HG03039 (cell line): ENCODE data around the gene EXOC5.

Experiments
- ATAC-seq: cut with Tn5 transposase; IDR thresholded peaks from one replicate; pipeline ENCODE4 v1.9.1; 2021; ENCODE audit warnings: mild to moderate bottlenecking, moderate library complexity; ENCODE audit not compliant: unreplicated experiment

The EXOC5 gene

GRCh38 chr14:57169901-57170300 lies 98.8 kb downstream of the EXOC5 start:
- ATAC-seq, result no peak

- ATAC-seq, result no peak
Measured at GRCh38 chr14:57168138-57168679, 100.5 kb downstream of the EXOC5 start.

- no peak for ATAC-seq
Measured at GRCh38 chr14:57161583-57162234, 107.0 kb downstream of the EXOC5 start.

GRCh38 chr14:57160333-57160732 lies 108.4 kb downstream of the EXOC5 start:
- ATAC-seq, result no peak

- no peak for ATAC-seq
Measured at GRCh38 chr14:57153286-57153685, 115.4 kb downstream of the EXOC5 start.
